Effector CD4-positive, alpha-beta T cell (primary cell): ENCODE data around the gene SLC6A12.

Experiments
- DNase-seq: peaks from one replicate; pipeline ENCODE4 v3.0.0-alpha.2; 2020

Gene SLC6A12

DNA sequence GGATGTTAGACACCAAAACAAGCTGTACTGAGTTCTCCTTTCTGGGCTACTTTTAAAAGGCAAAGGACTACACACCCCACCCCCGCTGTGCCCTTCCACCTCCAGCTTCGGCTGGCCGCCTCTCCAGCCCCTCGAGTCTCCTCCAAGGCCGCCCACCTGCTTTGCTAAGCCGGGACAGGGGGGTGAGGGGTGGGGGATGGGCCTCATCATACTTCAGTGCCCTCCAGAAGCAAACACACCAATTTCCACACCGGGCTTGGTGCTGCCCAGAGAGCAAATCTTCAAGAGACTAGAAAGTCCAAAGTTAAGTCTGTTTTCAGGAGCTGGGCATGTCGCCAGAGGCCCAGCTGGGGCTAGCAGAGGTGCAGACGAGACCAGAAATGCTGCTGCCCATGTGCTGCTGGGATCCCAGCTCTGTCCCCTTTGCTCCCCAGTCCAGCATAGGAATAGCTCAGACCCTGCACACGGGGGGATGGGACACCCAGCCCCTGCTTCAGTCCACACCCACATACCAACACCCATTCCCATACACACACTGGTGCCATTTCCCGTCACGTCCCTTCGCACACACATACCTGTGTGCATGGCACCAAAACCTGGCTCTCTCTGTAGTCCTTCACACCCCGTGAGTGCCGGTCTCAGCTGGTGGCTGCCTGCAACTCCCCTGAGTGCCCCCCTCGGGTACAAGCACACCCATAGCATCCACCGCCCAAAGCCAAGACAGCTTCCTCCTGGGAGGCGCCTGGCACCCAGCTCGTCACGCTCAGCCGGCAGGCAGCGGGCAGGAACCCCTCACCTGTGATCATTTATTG lies 1.0 kb downstream of the SLC6A12 start:
- no peak for DNase-seq

DNA sequence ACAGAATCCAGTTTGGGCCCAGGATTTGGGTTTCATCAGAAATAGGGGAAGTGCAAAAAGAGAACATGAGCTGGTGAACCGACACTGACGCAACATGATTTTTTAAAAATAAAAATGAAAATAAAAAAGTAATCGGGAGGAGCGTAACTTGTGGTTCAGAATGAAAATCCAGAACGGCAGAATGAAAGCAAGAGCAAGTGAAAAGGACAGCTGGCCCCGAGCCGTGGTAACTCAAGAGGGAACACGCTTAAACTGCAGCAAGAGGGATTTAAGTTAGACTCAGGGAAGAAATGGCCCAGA lies 1.6 kb downstream of the SLC6A12 start:
- no peak for DNase-seq

DNA sequence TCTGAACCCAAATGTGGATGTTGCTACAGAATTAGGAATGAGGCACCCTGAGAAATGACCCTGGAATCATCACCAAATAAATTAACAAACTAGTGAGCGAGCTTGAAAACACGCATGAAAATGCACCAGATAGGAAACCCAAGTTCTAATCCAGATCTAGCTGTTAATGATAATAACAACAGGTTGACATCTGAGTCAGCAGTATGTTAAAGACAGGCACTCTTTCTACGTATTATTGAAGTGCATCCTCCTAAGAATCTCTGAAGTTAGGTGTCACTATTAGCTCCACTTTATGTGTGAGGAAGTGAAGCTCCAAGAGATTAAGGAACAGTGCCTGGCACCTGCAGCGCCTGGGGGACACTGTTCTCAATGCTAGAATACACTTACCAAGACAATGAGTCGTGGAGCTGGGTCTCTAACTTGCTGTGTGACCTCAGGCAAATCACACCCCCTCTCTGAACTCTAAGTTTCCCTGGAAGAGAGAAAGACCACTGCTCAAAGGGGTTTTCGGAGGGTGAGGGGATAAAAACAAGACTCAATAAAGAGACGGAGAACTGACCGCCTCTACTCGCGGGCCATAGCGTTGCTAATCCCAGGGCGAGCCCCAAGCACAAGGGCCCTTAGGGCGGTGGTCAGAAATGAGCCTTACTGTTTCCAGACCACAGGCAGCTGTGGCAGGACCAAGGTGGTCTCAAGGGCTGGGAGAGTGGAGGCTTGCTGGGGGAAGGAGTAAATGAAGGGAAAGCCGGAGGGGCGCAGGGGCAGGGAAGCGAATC lies 2.1 kb downstream of the SLC6A12 start:
- no peak for DNase-seq

DNA sequence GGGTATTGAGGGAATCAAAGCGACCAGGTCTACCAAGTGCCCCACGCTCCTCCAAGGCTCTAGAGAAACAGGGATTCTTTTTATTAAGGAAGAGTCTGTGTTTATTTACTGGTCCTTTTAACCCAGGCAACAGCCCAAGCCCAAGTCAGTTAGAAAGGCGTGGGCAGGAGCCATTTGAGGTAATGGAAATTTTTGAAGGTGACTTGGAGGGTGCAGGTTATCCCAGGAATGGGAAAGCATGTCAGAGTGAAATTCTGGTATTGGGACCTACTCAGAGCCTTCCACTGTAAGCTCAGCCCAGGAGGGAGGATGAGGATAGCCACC lies 2.9 kb downstream of the SLC6A12 start:
- DNase-seq: no peak

DNA sequence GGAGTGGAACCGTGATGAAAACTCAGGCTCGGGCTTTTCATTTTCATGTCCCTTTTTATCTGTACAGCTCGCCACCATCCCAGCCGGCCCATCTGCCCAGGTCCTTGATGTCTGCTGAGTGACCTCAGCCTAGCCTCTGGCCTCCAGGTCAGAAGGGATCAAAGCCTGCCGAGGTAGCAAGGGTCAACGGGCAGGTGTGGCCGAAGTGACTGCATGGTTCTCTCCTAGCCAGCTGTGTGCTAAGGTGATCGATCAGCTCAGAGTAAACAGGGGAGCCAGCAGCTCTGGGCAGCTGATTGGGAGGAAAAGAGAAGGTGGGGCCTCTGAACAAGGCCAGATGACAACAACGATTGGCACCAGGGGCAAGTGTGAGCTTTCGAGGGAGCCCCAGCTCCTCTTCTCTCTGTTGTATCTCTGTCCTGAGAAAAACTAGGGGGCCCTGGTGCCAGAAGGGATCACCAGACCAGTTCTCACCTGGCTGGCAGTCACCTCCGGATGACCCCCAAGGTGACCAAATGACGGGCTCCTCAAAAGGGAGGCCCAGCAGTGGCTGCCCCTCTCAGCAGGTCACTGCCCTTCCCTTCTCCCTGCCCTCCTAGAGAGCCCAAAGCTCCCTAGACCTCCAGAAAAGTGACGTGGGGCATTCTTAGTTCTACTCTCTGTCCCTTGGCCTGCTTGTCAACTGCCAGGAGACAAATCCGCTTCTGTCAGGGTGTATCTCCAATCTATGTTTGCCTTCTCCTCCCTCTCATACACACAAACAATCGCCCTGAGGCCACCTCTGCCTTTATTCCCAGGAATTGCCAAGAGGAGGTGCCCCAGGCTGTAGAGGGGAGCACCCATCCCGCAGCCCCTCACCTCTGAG lies 3.4 kb downstream of the SLC6A12 start:
- no peak for DNase-seq

DNA sequence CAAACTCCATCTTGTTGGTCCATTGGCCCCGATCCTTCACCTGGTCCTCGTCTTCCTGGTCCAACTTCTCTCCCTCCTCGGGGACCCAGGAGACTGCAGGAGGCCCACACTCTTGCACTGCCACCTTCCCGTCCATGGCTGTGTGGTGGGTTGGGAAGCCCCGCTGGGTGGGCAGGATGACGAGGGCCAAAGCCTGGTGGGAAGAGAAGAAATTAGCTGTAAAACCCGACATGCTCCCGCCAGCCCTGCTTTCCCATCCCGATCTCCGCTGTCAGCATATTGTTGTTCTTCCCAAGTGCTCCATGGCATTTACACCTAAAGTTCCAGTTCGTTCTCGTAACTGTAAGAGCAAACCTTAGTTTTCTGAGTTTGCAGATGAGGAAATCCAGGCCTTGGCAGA lies 4.1 kb downstream of the SLC6A12 start:
- no peak for DNase-seq

DNA sequence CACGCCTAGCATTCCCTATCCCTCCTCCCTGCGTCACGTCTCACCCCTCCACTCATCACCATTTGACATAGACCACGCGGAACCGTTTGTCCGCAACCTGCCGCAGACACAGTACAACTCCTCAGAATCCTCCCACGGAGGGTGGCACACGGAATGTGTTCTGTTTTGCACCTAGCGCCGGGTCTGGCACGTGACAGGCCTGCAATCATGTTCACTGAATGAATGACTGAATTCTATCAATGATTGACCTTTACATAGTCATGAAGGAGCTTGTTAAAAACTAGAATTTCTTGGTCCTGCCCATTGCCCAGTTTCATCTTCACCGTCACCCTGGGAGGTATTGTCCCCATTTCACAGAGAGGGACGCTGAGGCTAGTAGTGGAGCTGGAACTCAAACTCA lies 4.7 kb downstream of the SLC6A12 start:
- no peak for DNase-seq

DNA sequence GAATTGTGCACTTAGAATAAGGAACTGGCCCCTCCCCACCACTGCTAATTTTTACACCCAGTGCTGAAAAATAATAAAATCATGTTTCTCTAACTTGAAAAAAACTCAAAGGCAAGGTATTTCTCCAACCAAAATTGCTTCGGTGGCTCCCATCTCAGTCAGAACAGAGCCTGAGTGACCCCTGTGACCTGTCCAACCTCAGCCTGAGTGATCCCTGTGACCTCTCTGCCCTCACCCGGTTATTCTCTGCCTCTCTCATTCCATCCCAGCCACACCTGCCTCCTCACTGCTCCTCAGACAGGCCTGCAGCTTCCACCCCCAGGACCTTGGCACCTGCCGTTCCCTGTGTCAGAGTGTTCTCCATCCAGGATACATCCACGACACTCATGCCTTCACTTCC lies 5.1 kb downstream of the SLC6A12 start:
- DNase-seq: no peak

DNA sequence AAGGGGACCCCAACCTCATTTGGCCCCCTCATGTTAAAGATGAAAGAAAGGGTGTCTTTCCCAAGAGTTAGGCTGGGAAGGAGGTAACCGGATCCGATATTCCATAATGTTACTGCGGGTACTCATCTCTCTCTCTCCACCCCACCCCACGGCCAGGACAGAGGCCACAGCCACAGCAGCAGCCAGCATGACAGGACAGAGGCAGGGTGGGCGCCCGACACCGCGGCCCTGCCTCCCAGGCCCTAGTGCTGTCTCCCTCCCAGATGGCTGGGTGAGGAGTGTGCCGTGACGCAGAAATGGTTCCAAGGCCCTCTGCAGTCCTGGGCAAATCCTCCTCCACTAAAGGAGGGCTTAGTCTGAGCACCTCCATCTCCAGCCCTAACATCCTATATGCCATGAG lies 6.2 kb downstream of the SLC6A12 start:
- DNase-seq: no peak

DNA sequence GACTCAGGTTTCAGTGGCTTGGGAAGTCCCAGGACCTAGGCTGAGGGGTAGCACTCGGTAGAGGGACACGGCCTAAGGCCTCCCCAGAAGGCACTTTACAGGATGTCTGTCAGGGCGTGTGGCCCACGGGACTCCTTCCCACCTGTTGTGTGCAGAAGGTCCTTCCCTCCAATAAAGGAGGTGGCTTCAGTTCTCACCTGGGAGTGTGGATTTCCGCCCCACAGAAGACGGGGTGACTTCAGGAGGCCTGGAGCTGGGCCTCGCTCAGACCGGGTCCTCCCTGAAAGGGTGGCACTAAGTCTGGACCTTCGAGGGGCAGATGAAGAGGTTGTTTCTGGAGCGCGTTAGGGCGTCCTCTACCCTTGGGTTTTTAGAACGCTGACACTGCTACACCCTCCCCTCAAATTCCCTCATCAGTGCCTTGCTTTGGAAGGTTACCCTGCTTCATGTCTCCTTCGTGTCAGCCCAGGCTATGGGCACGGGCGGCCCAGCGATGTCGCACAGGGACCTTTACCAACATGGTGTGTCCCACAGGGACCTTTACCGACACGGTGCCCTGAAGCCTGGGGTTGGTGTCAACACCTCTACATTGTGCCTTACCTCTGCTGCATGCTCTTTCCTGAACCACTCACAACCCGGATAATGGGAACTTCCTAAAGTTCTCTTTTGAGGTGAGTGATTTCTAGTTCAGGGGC lies 7.1 kb downstream of the SLC6A12 start:
- DNase-seq: no peak

DNA sequence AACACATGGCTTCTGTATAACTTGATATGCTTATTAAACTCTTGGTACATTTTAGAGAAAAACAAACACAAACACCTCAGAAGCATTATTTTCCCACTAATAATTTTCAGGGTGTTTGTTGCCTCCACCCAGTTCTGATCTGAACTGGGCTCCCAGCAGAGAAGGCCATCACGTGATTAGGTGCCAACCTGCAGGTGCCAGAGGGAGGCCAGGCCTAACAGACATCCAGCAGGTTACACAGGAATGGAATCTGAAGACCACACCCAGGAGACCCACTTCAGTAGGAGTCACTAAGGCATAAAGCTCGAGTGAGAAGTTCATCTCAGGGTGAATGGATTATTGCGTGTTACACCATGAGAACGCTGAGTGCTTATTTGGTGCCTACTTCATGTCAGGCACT lies 8.9 kb downstream of the SLC6A12 start:
- DNase-seq: no peak

DNA sequence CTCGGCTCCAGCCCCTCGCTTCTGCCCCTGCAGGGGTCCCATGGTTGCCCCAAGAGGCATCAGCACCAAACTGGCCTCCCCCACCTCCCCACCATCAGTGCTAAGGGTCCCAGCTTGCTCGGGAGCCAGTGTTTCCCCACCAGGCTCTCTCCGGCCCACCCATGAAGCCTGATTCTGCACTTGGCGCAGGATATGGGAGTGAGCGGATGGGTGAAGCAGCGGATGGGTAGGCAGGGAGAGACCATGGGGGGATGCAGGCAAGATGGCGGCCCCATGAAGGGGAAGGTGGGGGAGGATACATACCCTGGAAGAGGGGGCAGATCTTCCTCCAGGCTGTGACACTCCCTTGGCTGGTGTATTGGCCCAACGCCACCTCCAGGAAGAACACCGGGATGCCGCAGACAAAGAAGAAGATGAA lies 9.7 kb downstream of the SLC6A12 start:
- DNase-seq: no peak

DNA sequence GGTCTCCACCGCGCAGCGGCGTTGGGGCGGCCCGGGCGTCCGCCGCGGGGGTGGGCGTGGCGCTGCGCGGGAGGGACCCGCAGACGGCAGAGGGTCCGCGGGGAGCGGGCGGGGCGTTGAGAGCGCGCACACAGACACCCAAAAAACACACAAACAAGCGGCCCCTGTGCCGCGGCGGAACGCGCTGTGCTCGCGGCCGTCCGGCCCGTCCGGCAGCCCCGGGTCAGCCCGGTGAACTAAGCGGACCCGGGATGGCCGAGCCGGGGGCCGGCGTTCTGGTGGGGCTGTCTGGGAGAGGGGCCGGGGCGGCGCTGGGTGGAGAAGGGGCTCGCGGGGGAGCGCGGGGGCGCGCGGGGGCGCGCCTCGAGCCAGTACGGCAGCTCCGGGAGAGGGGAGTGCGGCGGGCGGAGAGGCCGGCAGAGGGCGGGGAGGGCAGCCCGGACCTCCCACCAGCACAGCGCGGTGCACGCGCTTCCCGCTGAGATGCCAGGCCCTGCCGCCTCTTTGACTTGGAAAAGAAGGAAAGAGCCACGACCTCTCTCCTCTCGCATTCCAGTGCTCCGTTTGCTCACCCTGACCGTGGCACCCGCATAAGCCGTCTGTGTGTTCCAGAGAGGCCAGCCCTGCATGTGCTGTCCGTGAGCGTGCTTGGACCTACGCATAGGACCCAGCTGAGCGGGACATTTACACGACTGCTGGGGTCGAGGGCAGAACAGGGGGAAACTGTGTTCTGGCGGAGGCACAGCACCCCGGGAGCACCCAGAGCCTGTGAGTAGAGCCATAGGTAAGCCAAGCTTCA lies 10.3 kb downstream of the SLC6A12 start:
- DNase-seq: no peak

DNA sequence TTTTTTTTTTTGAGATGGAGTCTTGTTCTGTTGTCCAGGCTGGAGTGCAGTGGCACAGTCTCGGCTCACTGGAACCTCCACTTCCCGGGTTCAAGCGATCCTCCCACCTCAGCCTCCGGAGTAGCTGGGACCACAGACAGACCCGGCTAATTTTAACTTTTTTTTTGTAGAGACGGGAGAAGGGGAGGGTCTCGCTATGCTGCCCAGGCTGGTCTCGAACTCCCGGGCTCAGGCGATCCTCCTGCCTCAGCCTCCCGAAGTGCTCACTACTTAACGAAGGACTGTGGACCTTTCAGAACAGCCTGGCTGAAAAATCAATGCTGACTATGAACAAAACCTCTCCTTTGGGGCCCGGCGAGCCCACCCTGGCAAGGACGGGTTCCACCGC lies 10.9 kb downstream of the SLC6A12 start:
- DNase-seq: no peak

DNA sequence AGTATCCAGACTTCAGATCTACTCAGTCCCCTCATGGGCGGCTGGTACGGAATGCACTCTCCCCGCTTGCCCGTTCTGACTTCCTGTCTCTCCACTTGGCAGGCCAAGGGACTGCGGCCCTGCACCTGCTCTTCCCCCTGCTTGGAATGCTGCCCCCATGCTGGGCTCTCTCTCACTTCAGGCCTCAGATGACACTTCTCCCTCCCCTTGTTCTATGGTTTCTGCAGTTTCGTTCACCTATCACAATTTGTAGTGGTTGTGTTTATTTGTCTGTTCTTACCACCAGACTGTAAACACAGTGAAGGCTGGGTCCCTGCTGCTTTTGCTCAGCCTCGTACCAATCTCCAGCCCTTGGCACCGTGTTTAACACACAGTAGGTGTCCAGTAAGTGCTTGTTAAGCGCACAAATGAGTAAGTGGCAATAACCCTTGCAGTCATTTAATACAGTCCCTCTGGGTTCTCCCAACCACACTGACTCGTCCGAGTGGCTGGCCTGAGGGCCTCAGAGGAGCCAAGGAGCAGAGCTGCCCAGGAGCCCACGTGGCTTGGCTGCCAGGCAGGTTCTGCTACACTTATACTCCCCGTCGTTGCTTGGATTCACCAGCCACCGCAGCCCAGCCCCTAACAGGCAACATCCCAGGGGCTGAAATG lies 11.8 kb downstream of the SLC6A12 start:
- DNase-seq: no peak

DNA sequence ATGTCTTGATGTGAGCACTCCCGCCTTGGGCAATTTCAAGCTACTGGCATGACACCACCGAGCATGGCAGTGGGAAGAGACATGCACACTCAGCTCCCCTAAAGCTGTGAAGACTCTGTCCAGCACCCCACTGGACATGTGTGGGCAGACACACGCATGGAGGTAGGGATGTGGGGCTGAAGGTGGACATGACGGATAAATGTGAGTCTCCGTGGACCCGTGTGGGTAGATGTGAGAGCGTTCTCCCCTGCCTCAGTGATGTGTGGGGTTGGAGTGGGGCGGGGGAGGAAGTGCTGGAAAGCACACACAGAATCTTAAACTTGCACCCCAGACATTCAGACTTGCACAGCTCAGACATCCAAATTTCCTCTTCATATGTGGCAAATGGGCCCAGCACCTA lies 12.6 kb downstream of the SLC6A12 start:
- no peak for DNase-seq

DNA sequence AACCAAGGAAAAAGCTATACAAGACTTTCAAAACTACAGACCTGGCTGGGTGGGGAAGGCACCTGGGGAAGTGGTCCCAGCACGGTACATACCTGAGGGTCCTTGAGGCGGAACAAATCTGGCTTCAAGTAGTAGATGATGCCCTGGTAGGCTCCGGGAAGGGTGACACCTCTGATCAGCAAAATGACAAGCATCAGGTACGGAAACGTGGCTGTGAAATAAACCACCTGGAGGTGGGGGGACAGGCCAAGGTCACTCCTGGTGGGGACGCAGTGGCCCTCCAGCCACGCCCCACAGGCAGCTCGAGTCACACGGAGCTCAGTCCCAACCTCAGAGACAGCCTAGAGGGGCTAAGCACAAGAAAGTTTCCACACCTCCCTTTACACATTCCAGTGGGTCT lies 15.3 kb downstream of the SLC6A12 start:
- DNase-seq: no peak

DNA sequence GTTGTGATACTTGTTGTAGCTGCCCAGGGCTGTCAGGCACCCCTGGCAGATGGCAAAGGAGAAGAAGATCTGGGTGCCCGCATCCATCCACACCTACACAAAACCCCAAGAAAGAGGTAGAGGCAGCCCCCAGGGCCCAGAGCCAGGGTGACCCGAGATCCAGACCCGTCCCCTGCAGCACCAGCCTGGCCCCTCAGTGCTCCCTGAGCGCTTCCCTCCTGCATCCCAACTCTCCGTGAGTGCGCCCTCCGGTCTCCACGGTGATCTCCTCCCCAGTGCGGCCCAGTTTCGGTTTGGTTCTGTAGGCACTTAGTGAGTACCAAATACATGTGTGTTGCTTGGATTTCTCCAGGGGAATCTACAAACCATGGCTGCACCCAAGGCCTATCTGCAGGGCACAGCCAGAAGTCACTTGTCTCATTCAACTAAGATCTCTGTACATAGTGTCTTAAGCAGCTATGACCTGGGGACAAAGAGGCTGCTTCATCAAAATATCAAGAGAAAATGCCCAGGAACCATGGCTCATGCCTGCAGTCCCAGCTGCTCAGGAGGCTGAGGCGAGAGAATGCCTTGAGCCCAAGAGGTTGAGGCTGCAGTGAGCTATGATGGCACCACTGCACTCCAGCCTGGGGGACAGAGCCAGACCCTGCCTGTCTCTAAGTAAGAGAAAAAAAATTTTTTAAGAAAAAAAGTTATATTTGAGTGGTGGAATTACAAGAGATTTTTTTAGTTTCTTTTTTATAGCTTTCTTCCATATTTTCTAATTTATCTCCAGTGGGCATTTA lies 15.9 kb downstream of the SLC6A12 start:
- no peak for DNase-seq

DNA sequence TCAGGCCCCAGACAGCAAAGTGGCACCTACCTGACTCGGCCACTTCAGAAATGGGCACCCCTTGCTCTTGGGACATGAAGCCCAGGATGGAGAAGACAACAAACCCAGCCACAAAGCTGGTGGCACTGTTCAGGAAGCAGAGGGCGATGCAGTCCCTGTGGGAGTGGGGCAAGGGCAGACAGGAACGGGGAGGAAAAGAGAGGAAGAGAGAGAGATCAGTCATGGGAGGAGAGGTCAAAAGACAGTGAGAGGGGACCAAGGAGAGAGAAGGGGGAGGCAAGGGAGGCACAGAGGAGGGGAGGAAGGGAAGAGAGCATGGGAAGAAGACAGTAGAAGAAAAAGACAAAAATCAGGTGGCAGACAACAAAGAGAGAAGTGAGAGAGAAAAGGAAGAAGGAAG lies 16.6 kb downstream of the SLC6A12 start:
- no peak for DNase-seq

DNA sequence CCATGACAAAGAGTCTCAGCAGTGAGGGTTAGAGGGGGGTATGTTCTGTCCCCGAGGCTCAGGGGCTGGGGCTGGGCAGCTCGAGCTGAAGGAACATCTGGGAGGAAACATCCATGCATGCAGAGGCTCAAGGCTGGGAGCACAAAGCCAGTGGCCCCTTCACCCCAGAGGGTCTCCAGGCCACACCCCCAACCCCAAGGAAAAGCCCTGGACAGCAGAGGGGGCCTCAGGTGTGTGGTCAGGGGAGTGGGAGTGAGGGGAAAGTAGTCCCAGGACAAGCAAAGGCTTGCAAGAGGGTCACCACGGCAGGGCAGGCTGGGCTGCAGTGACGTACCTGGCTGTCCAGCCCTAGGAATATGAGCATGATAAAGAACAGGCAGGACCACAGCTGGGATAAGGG lies 17.5 kb downstream of the SLC6A12 start:
- DNase-seq: no peak

DNA sequence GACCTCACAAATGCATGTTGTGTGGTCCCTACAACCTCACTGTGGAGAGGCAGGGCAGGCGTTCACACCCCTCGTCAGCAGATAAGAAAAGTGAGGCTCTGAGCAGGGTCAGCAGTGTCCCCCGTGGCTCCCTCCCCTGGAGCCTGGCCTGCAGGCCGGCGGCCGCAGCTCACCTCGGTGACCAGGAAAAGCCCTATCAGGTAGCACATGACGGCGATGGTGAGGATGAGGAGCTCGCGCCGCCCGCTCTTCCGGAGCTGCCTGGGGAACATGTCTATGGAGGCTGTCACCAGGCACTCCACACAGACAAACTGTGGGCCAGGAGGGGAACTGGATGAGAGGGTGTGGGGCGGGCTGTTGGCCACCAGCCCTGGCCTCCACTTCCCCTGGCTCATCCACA lies 18.0 kb downstream of the SLC6A12 start:
- no peak for DNase-seq
